ENCODE results near the gene FGF19. TPM values are rescaled to one million over a fixed set of nuclear protein-coding genes. Genes with fewer than 3 reads are reported as not detected.
"Not testable (repeated sequence)": the region's sequence is repeated elsewhere in the genome, so short reads cannot be mapped to it uniquely, and the experiment has no call there.

Gene FGF19
- total RNA-seq, 1 donor from 2014 or later: 3.5 TPM

- no peaks in the 10 kb centered on the region for H3K9me3 Mint-ChIP-seq
- TF ChIP-seq CTCF (conservative IDR thresholded peaks at IDR 0.05): no peak
- peaks cover 22% of the 10 kb centered on the region for H3K4me1 Mint-ChIP-seq (ENCODE audit: unreplicated experiment)
- H3K4me3 Mint-ChIP-seq: no peak overlapping the region
- H3K36me3 Mint-ChIP-seq: no peaks in the 10 kb centered on the region
- DNase-seq (ENCODE audit: extremely low spot score, unreplicated experiment): no peak
- H3K27ac Mint-ChIP-seq: no peak overlapping the region
- H3K27me3 Mint-ChIP-seq: peaks cover 22% of the 10 kb centered on the region
Measured at GRCh38 chr11:69698362-69698761, 5.5 kb downstream of the FGF19 start.

GRCh38 chr11:69697861-69698260 lies 6.0 kb downstream of the FGF19 start:
- Mint-ChIP-seq H3K27ac (no peak overlapping the region), H3K9me3 (no peaks in the 10 kb centered on the region)
- TF ChIP-seq CTCF (conservative IDR thresholded peaks at IDR 0.05): no peak

GRCh38 chr11:69697469-69697843 lies 6.4 kb downstream of the FGF19 start:
- H3K9me3 Mint-ChIP-seq: no peaks in the 10 kb centered on the region
- no peak for TF ChIP-seq CTCF (conservative IDR thresholded peaks at IDR 0.05)
- peaks cover 14% of the 10 kb centered on the region for H3K27me3 Mint-ChIP-seq
- peaks cover 18% of the 10 kb centered on the region for H3K4me1 Mint-ChIP-seq (ENCODE audit: unreplicated experiment)
- DNase-seq (ENCODE audit: extremely low spot score, unreplicated experiment): no peak
- H3K36me3 Mint-ChIP-seq: no peaks in the 10 kb centered on the region
- H3K27ac Mint-ChIP-seq: no peak overlapping the region
- H3K4me3 Mint-ChIP-seq: no peak overlapping the region

More at GRCh38 chr11:69697861-69698260, 6.0 kb downstream of the FGF19 start:
- Mint-ChIP-seq H3K36me3 (no peaks in the 10 kb centered on the region), H3K4me3 (no peak overlapping the region), H3K4me1 (ENCODE audit: unreplicated experiment) (peaks cover 22% of the 10 kb centered on the region), H3K27me3 (peaks cover 17% of the 10 kb centered on the region)
- DNase-seq (ENCODE audit: extremely low spot score, unreplicated experiment): no peak

GRCh38 chr11:69696749-69697468 lies 6.9 kb downstream of the FGF19 start:
- peaks cover 18% of the 10 kb centered on the region for H3K4me1 Mint-ChIP-seq (ENCODE audit: unreplicated experiment)
- no peak overlapping the region for H3K4me3 Mint-ChIP-seq
- H3K9me3 Mint-ChIP-seq: no peaks in the 10 kb centered on the region
- no peak for TF ChIP-seq CTCF (conservative IDR thresholded peaks at IDR 0.05)
- no peak for DNase-seq (ENCODE audit: extremely low spot score, unreplicated experiment)
- peaks cover 15% of the 10 kb centered on the region for H3K27me3 Mint-ChIP-seq
- H3K36me3 Mint-ChIP-seq: no peaks in the 10 kb centered on the region
- H3K27ac Mint-ChIP-seq: no peak overlapping the region

- not testable (repeated sequence) for H3K27ac Mint-ChIP-seq; H3K9me3 Mint-ChIP-seq; H3K4me3 Mint-ChIP-seq; H3K36me3 Mint-ChIP-seq; DNase-seq (ENCODE audit: extremely low spot score, unreplicated experiment)
- peaks cover 17% of the 10 kb centered on the region for H3K4me1 Mint-ChIP-seq (ENCODE audit: unreplicated experiment)
- H3K27me3 Mint-ChIP-seq: peaks cover 12% of the 10 kb centered on the region
Measured at GRCh38 chr11:69695995-69696394, 7.8 kb downstream of the FGF19 start.

- TF ChIP-seq CTCF (conservative IDR thresholded peaks at IDR 0.05): no peak
- H3K27me3 Mint-ChIP-seq: peaks cover 8% of the 10 kb centered on the region
- H3K4me1 Mint-ChIP-seq (ENCODE audit: unreplicated experiment): peaks cover 12% of the 10 kb centered on the region
- no peak for DNase-seq (ENCODE audit: extremely low spot score, unreplicated experiment)
- H3K36me3 Mint-ChIP-seq: no peaks in the 10 kb centered on the region
- no peak overlapping the region for H3K27ac Mint-ChIP-seq
- H3K4me3 Mint-ChIP-seq: no peak overlapping the region
- H3K9me3 Mint-ChIP-seq: no peaks in the 10 kb centered on the region
Measured at GRCh38 chr11:69695581-69695980, 8.2 kb downstream of the FGF19 start.
